Upper lobe of left lung (tissue), 6 donors: ENCODE data around the gene CIZ1. TPM values are rescaled to one million over a fixed set of nuclear protein-coding genes. Genes with fewer than 3 reads are reported as not detected.

ENCODE experiments used
- ATAC-seq, 2 donors: fragments of 200-7000 bp; cut with Tn5 transposase; one replicate each; pipeline ENCODE4 v1.9.1; 2022; ENCODE audit warnings: mild to moderate bottlenecking in 2 of 2, moderate library complexity in 2 of 2; ENCODE audit not compliant: low FRiP score in 2 of 2
- DNase-seq, 2 donors: peaks; one replicate each; pipeline ENCODE4 v3.0.0-alpha.2; 2019 to 2020
- H3K27ac ChIP-seq, 4 donors: fragments of 200-600 bp; sonication (generic); one replicate each; pipeline ENCODE4 v1.5.1; 2016 to 2019
- H3K27me3 ChIP-seq, 4 donors: fragments of 200-600 bp; sonication (generic); one replicate each; pipeline ENCODE4 v1.5.1; 2017 to 2019
- H3K36me3 ChIP-seq, 4 donors: fragments of 200-600 bp; sonication (generic); one replicate each; pipeline ENCODE4 v1.5.1; 2016 to 2019
- H3K4me1 ChIP-seq, 4 donors: fragments of 200-600 bp; sonication (generic); one replicate each; pipeline ENCODE4 v1.5.1; 2018 to 2019
- H3K4me3 ChIP-seq, 4 donors: fragments of 200-600 bp; sonication (generic); one replicate each; pipeline ENCODE4 v1.5.1; 2017 to 2019; ENCODE audit warnings: mild to moderate bottlenecking in 2 of 4, moderate library complexity in 1 of 4
- H3K9me3 ChIP-seq, 4 donors: fragments of 200-600 bp; sonication (generic); one replicate each; pipeline ENCODE4 v1.5.1; 2018 to 2019
- EP300 ChIP-seq, 4 donors: sonication (generic); formaldehyde crosslinking; IDR thresholded peaks; one replicate each; pipeline ENCODE4 v1.5.1; 2017; ENCODE audit warnings: antibody characterized with exemption in 4 of 4, control low read depth in 2 of 4
- POLR2A ChIP-seq, 4 donors: fragments of 450-650 bp; IDR thresholded peaks; one replicate each; pipeline ENCODE4 v1.5.1; 2016 to 2017; ENCODE audit warnings: antibody characterized with exemption in 4 of 4, mild to moderate bottlenecking in 2 of 4
- POLR2AphosphoS5 ChIP-seq, 2 donors: sonication (generic); formaldehyde crosslinking; IDR thresholded peaks; one replicate each; pipeline ENCODE4 v1.5.1; 2017; ENCODE audit warnings: antibody characterized with exemption in 2 of 2
- WGBS, 2 donors: methylation state at CpG; one replicate each; pipeline ENCODE4 v1.1.5; 2017 to 2018; 5-methylcytosine and 5-hydroxymethylcytosine counted together
- total RNA-seq, 6 donors: library from RNA; depleted of rRNA in 4 of 6; stranded (reverse); fragments of >200 nt in 4 of 6; gene quantifications; one replicate each; pipeline versions ENCODE4 v1.1.0 to v1.2.1, GENCODE V29; 2016 to 2021
- TF ChIP-seq, protein P1 (sequence below), 6 experiments: fragments of 450-650 bp in 4 of 6; fragments of 200-600 bp in 2 of 6; sonication (generic) in 2 of 6; IDR thresholded peaks; one replicate each; pipeline ENCODE4 v1.5.1; 2016 to 2019; ENCODE audit warnings: antibody characterized with exemption in 6 of 6
- donor health status: DM: no; HTN: no; CAD: no; lungs with moderate emphysema.
- donor health status: DM: no; HTN: yes; CAD: no; lungs with severe emphysema.

Gene CIZ1
- total RNA-seq, 6 donors from 2014 or later, result 53.4 to 136 (median 95.5) TPM

DNA sequence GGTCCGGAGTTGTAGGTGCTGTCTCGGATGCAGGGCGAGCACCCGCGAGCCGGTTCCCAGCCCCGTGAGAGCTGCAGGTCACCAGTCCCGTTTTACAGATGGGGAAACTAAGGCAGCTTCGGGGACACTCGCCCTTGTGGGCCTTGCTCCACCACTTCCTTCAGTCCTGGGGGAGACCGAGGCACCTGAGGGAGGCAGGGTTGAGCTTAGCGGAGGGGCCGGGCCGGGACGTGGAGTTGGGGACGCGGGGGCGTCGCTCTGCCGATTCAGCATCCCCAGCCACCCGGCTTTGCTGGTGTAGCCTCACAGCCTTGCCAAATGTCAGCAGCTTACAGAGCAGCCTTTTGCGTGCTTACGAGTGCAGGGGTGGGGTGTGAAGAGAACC lies 30.8 kb downstream of the CIZ1 start:
- peak overlapping the region; percentile 67 to 86 (median 82) for H3K27ac ChIP-seq
- peaks cover 10 to 27% (median 15%) of the 10 kb centered on the region in 4 donors for H3K4me1 ChIP-seq
- DNase-seq (no peak), ATAC-seq (peak in 1 of 2 donors; percentile 41)
- WGBS, 2 donors, result 1% methylated on average over 11 to 23 of the region's 23 CpGs
- H3K9me3 ChIP-seq, result no peaks in the 10 kb centered on the region
- H3K27me3 ChIP-seq, result no peaks in the 10 kb centered on the region
- peaks cover 0 to 33% (median 17%) of the 10 kb centered on the region in 4 donors for H3K36me3 ChIP-seq
- TF ChIP-seq EP300 (IDR thresholded peaks at IDR 0.05) (no peak), POLR2A (IDR thresholded peaks at IDR 0.05) (peak in 1 of 4 donors; percentile 16)
- H3K4me3 ChIP-seq, result peak overlapping the region; percentile 65 to 95 (median 82)

- Histone ChIP-seq H3K4me1 (peaks cover 10 to 27% (median 15%) of the 10 kb centered on the region in 4 donors), H3K27me3 (no peaks in the 10 kb centered on the region), H3K9me3 (no peaks in the 10 kb centered on the region), H3K27ac (peak within 1 kb of the TSS; percentile 67 to 86 (median 82)), H3K4me3 (peak within 1 kb of the TSS; percentile 65 to 95 (median 82)), H3K36me3 (peaks cover 0 to 27% (median 14%) of the 10 kb centered on the region in 4 donors)
- WGBS, 2 donors, result 0% methylated on average over 10 to 40 of the region's 77 CpGs
- ATAC-seq, result peak; percentile 97 to 98
- peak in 3 of 4 donors; percentile 45 to 79 (median 53) for TF ChIP-seq POLR2A (IDR thresholded peaks at IDR 0.05)
- peak; percentile 37 to 58 for TF ChIP-seq POLR2AphosphoS5 (IDR thresholded peaks at IDR 0.05)
- TF ChIP-seq, protein P1, sequence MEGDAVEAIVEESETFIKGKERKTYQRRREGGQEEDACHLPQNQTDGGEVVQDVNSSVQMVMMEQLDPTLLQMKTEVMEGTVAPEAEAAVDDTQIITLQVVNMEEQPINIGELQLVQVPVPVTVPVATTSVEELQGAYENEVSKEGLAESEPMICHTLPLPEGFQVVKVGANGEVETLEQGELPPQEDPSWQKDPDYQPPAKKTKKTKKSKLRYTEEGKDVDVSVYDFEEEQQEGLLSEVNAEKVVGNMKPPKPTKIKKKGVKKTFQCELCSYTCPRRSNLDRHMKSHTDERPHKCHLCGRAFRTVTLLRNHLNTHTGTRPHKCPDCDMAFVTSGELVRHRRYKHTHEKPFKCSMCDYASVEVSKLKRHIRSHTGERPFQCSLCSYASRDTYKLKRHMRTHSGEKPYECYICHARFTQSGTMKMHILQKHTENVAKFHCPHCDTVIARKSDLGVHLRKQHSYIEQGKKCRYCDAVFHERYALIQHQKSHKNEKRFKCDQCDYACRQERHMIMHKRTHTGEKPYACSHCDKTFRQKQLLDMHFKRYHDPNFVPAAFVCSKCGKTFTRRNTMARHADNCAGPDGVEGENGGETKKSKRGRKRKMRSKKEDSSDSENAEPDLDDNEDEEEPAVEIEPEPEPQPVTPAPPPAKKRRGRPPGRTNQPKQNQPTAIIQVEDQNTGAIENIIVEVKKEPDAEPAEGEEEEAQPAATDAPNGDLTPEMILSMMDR (IDR thresholded peaks at IDR 0.05), result no peak
- no peak for TF ChIP-seq EP300 (IDR thresholded peaks at IDR 0.05)
- DNase-seq, result peak; percentile 97 to 98
Observed at GRCh38 chr9:128159784-128160602, 31.4 kb downstream of the CIZ1 start, which contains the start of gene BBLN. TSS of gene BBLN (plus strand) at chr9:128160265. CDS start at chr9:128160408, 143 bp downstream.

- no peak for TF ChIP-seq POLR2A (IDR thresholded peaks at IDR 0.05)
- TF ChIP-seq POLR2AphosphoS5 (IDR thresholded peaks at IDR 0.05), result no peak
- no peak for TF ChIP-seq EP300 (IDR thresholded peaks at IDR 0.05)
- TF ChIP-seq, protein P1 (IDR thresholded peaks at IDR 0.05), result no peak
- Histone ChIP-seq H3K27ac (peak overlapping the region; percentile 67 to 86 (median 82)), H3K4me1 (peaks cover 10 to 27% (median 15%) of the 10 kb centered on the region in 4 donors), H3K36me3 (peaks cover 0 to 23% (median 11%) of the 10 kb centered on the region in 4 donors), H3K4me3 (peak overlapping the region; percentile 65 to 85 (median 74)), H3K9me3 (no peaks in the 10 kb centered on the region), H3K27me3 (no peaks in the 10 kb centered on the region)
- ATAC-seq (peak in 1 of 2 donors; percentile 1), DNase-seq (peak in 1 of 2 donors; percentile 51)
- 9 to 31% methylated on average over 8 to 11 of the region's 11 CpGs for WGBS, 2 donors
Observed at GRCh38 chr9:128159522-128159783, 31.9 kb downstream of the CIZ1 start.

- Histone ChIP-seq H3K9me3 (no peaks in the 10 kb centered on the region), H3K27ac (no peak overlapping the region), H3K4me3 (no peak overlapping the region), H3K36me3 (no peaks in the 10 kb centered on the region), H3K27me3 (no peaks in the 10 kb centered on the region), H3K4me1 (peaks cover 5 to 13% (median 11%) of the 10 kb centered on the region in 4 donors)
- ATAC-seq, result no peak
- WGBS, 2 donors, result 89 to 91% methylated on average over 6 to 7 of the region's 7 CpGs
- TF ChIP-seq, protein P1 (IDR thresholded peaks at IDR 0.05), result no peak
- no peak for DNase-seq
Observed at GRCh38 chr9:128155736-128156500, 35.5 kb downstream of the CIZ1 start.
